Activated CD8-positive, alpha-beta T cell treated with anti-CD3 and anti-CD28 coated beads for 36 hours (primary cell): ENCODE measurements around the gene MCTP1. TPM values are rescaled to one million over a fixed set of nuclear protein-coding genes. Genes with fewer than 3 reads are reported as not detected.

ENCODE experiments used
- ATAC-seq: fragments of 200-7000 bp; cut with Tn5 transposase; one replicate; pipeline ENCODE4 v1.10.0; 2021; ENCODE audit warnings: mild to moderate bottlenecking, moderate library complexity
- CTCF ChIA-PET: fragments of 350-600 bp; sonication (Branson Sonifier 250); formaldehyde crosslinking; loops from one replicate; lab custom pipeline; 2021; ENCODE audit warnings: antibody characterized with exemption; lab: Charles Lee
- POLR2A ChIA-PET: fragments of 350-600 bp; sonication (Branson Sonifier 250); formaldehyde crosslinking; loops from one replicate; lab custom pipeline; 2021; ENCODE audit warnings: antibody characterized with exemption; lab: Charles Lee
- DNase-seq: peaks from one replicate; pipeline ENCODE4 v3.0.0-alpha.2; 2020
- H3K27ac Mint-ChIP-seq: one replicate; pipeline ENCODE4 v1.8.0; 2021; ENCODE audit warnings: mild to moderate bottlenecking, mixed read lengths
- H3K27me3 Mint-ChIP-seq: one replicate; pipeline ENCODE4 v1.8.0; 2021; ENCODE audit warnings: mixed read lengths
- H3K36me3 Mint-ChIP-seq: one replicate; pipeline ENCODE4 v1.8.0; 2021; ENCODE audit warnings: low read depth, mixed read lengths
- H3K4me1 Mint-ChIP-seq: one replicate; pipeline ENCODE4 v1.8.0; 2021; ENCODE audit warnings: low read depth, mixed read lengths
- H3K4me3 Mint-ChIP-seq: one replicate; pipeline ENCODE4 v1.8.0; 2021; ENCODE audit warnings: mild to moderate bottlenecking, moderate library complexity, mixed read lengths
- H3K9me3 Mint-ChIP-seq: one replicate; pipeline ENCODE4 v1.8.0; 2021; ENCODE audit warnings: mixed read lengths
- intact Hi-C: fragments of 100-400 bp; cut with micrococcal nuclease; formaldehyde crosslinking; loops from one replicate; pipeline ENCODE4 v1.10.0; 2022
- total RNA-seq, 2 experiments: library from RNA; stranded (reverse); gene quantifications; one replicate each; pipeline ENCODE4 v1.2.3, GENCODE V29; 2021
- TF ChIP-seq, protein P1 (sequence below): fragments of 200-600 bp; IDR thresholded peaks from one replicate; pipeline ENCODE4 v1.8.0; 2022; ENCODE audit warnings: antibody characterized with exemption, mild to moderate bottlenecking

Gene MCTP1
- total RNA-seq, 2 experiments from 2014 or later = 0.20 to 0.40 TPM

GRCh38 chr5:94761786-94762185, 523.1 kb downstream of the MCTP1 start:
- POLR2A ChIA-PET = no interaction called here
- Mint-ChIP-seq H3K27me3 (no peaks in the 10 kb centered on the region), H3K27ac (no peak overlapping the region), H3K36me3 (no peaks in the 10 kb centered on the region), H3K4me3 (no peak overlapping the region), H3K4me1 (no peaks in the 10 kb centered on the region), H3K9me3 (no peaks in the 10 kb centered on the region)
- DNase-seq (no peak), ATAC-seq (no peak)
- CTCF ChIA-PET = no interaction called here
- TF ChIP-seq, protein P1, sequence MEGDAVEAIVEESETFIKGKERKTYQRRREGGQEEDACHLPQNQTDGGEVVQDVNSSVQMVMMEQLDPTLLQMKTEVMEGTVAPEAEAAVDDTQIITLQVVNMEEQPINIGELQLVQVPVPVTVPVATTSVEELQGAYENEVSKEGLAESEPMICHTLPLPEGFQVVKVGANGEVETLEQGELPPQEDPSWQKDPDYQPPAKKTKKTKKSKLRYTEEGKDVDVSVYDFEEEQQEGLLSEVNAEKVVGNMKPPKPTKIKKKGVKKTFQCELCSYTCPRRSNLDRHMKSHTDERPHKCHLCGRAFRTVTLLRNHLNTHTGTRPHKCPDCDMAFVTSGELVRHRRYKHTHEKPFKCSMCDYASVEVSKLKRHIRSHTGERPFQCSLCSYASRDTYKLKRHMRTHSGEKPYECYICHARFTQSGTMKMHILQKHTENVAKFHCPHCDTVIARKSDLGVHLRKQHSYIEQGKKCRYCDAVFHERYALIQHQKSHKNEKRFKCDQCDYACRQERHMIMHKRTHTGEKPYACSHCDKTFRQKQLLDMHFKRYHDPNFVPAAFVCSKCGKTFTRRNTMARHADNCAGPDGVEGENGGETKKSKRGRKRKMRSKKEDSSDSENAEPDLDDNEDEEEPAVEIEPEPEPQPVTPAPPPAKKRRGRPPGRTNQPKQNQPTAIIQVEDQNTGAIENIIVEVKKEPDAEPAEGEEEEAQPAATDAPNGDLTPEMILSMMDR = no peak
- intact Hi-C loops = no loop called here

- TF ChIP-seq, protein P1 = no peak
- POLR2A ChIA-PET = no interaction called here
- H3K4me3 Mint-ChIP-seq = no peak overlapping the region
- ATAC-seq (no peak), DNase-seq (no peak)
- H3K9me3 Mint-ChIP-seq = no peaks in the 10 kb centered on the region
- CTCF ChIA-PET = no interaction called here
- intact Hi-C loops = no loop called here
- no peaks in the 10 kb centered on the region for H3K36me3 Mint-ChIP-seq
- H3K27ac Mint-ChIP-seq = no peak overlapping the region
- no peaks in the 10 kb centered on the region for H3K4me1 Mint-ChIP-seq
- no peaks in the 10 kb centered on the region for H3K27me3 Mint-ChIP-seq
Observed at GRCh38 chr5:94761055-94761454, 523.8 kb downstream of the MCTP1 start.

DNA sequence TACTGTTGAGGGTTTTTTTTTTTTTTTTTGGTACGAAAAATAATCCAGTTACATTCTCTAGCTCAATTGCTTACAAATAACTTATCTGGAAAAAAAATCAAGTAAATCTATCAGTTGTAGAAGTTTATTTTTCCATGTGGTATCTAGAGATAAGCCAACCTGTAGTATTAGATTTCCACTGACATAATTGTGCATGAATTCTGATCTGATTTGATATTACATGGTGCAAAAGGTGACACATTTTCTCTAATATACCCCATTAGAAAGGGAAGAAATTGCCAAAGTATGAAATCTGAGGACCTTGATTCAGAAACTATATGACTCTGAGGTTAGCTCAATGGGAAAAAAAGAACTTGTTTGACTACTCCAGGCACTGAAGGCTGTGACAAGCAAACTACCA, 524.9 kb downstream of the MCTP1 start:
- Mint-ChIP-seq H3K36me3 (no peaks in the 10 kb centered on the region), H3K27ac (no peak overlapping the region), H3K4me1 (no peaks in the 10 kb centered on the region), H3K4me3 (no peak overlapping the region), H3K27me3 (no peaks in the 10 kb centered on the region), H3K9me3 (no peaks in the 10 kb centered on the region)
- CTCF ChIA-PET = no interaction called here
- ATAC-seq (no peak), DNase-seq (no peak)
- TF ChIP-seq, protein P1 = no peak
- intact Hi-C loops = no loop called here
- POLR2A ChIA-PET = no interaction called here

- no peaks in the 10 kb centered on the region for H3K27me3 Mint-ChIP-seq
- no peaks in the 10 kb centered on the region for H3K4me1 Mint-ChIP-seq
- POLR2A ChIA-PET = no interaction called here
- H3K4me3 Mint-ChIP-seq = no peak overlapping the region
- CTCF ChIA-PET = interaction anchor here (0.9 to 1.2 kb wide), 2 partner anchors 9 to 21 kb away, joined by 3 read pairs; no protein-coding TSS in a partner anchor
- intact Hi-C loops = no loop called here
- no peaks in the 10 kb centered on the region for H3K36me3 Mint-ChIP-seq
- H3K27ac Mint-ChIP-seq = no peak overlapping the region
- ATAC-seq (no peak), DNase-seq (no peak)
- TF ChIP-seq, protein P1 = no peak
- no peaks in the 10 kb centered on the region for H3K9me3 Mint-ChIP-seq
Observed at GRCh38 chr5:94759022-94759421, 525.9 kb downstream of the MCTP1 start.

DNA sequence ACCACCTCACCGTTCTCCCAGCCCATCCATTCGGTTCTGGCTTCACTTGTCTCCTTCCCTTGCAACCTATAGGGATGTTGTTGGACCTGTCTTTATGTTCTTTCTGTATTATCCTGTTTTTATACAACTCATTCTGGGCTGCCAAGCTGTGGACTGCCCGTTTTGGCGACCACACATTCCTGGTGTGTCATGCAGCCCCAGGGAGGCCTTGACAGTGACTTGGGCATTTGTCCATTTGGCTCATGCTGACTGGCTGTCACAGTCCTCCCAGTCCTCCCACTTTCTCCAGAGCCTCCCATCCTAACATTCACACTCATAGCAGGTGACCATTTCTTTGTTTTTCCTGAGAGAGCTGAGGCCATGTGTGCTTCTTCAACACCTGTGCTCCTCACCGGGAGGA, 530.1 kb downstream of the MCTP1 start:
- Mint-ChIP-seq H3K27ac (no peak overlapping the region), H3K36me3 (no peaks in the 10 kb centered on the region), H3K4me3 (no peak overlapping the region), H3K9me3 (no peaks in the 10 kb centered on the region), H3K4me1 (no peaks in the 10 kb centered on the region), H3K27me3 (no peaks in the 10 kb centered on the region)
- DNase-seq (no peak), ATAC-seq (no peak)
- POLR2A ChIA-PET = no interaction called here
- CTCF ChIA-PET = interaction anchor here (1.3 kb wide), 1 partner anchor 10 kb away, joined by 3 read pairs; no protein-coding TSS in a partner anchor
- TF ChIP-seq, protein P1 = no peak
- intact Hi-C loops = no loop called here
